HG02840 (cell line): ENCODE measurements around the gene SPATA21.

ENCODE experiments used
- ATAC-seq: cut with Tn5 transposase; IDR thresholded peaks from one replicate; pipeline ENCODE4 v1.9.1; 2021; ENCODE audit warnings: mild to moderate bottlenecking, moderate library complexity, moderate number of reproducible peaks; ENCODE audit not compliant: unreplicated experiment, low FRiP score

Gene SPATA21

DNA sequence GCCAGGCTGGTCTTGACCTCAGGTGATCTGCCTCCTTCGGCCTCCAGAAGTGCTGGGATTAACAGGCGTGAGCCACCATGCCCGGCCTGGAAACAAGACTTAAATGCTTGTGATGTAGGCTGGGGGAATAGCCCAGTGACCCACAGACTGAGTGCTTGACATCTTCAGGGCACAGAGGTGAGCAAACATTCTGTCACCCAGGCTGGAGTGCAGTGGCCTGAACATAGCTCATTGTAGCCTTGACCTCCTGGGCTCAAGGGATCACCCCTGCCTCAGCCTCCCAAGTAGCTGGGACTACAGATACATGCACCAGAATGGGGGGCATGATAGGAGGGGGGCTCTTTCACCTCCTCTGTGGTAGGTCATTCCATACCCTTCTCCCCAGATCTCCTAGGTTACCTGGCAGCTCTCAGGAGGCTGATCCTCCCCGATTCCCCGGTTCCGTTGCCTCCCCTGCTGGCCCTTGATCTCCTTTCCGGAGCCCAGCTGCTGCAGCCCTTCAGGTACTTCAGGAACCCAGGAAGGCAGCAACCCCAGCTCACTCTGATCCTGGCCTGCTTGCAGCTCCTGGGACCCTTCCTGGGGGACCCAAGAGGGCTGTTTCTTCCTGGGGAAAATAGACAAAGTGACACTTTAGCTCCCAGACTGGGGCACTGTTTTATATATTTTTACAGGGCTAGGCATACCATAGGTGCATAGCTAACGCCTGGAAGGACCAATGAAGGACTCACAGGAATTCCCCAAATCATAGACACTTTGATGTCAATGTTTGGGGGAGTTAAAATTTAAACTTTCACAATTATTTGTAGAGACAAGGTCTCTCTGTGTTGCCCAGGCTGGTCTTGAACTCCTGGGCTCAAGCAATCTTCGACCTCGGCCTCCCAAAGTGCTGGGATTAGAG, 11.8 kb downstream of the SPATA21 start:
- ATAC-seq, result no peak

DNA sequence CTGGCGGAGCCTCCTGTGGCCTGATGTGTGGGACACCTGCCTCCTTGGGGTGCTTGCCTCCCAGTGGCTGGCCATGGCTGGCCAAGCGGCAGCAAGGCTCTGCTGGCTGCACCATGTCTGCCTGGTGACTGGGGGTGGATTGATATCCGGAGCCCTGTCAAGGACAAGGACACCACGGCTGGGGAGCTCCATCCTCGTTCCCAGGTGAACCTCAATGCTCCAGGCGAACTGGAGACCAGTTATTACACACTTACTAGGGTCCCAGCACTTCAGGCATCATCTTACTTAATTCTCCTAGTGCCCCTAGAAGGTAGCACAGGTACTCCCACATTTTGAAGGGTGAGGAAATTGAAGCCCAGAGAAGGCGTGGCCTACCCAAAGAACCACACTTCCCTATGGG, 15.2 kb downstream of the SPATA21 start:
- no peak for ATAC-seq

DNA sequence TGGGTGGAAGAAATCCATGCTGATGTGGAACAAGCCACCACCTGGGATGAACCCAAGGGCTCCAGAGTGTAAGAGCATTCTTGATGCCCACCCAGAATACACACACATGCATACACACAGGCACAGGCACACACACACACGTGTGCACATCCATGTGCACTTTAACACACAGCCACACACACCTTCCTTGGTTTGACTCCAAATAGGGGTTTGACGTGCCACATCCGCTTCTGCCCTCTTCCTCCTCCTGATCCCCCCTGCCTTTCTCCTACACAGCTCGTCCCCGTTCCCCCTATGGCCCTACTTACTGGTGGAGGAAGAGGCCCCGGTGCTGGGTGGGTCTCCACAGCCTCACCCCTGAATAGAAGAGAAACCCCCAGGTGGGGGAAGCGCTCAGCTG, 16.0 kb downstream of the SPATA21 start:
- no peak for ATAC-seq

DNA sequence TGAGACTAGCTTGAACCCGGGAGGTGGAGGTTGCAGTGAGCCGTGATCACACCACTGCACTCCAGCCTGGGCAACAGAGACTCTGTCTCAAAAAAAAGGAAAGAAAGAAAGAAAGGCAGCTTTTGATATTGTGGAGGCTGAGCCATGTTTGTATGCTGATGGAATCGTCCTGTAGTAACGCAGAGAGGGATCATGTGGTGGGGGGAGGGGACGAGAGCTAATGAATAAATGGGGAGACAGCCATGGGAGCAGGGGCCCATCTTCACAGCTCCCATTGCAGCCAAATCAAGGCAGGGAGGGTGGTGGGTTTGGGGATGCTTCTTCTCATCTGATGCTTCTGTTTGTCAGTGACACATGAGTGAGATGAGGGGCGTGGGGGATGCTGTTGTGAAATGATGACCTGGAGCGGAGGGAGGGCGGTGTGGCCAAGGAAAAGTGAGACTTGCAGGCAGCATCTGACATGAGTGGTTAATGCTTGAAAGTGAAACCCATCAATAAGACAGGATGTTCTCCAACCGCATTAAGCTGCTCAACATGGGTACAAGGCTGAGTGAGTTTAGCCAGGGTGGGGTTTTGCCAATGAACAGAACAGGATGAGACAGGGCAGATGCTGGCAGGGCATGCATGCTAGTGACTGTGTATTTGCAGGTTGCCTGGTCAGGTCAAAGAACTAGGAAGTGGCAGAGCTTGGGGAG, 16.7 kb downstream of the SPATA21 start:
- ATAC-seq, result peak; percentile 67

DNA sequence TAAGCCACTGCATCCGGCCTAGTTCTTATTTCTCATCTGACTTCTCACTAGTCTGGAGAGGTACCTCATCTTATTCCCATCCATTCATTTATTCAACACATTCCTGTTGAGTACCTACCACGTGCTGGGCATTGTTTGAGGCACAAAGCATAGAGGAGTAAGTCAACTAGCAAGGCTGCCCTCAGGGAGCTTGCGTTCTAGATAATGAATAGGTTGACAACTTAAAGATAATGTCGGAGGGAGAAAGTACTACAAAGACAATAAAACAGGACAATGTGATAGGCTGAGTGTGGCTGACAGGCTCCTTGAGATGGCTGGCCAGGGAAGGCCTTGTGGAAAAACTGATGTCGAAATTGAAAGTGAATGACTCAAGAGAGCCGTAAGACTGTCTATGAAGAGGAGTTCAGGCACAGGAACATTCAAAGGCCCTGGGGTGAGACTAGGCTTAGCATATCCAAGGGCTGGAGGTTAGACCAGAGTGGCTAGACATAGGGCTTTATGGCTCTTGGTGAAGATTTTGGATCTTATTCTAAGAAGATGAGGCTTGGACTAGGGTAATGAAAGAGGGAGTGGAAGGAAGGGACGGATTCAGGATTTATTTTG, 18.3 kb downstream of the SPATA21 start:
- no peak for ATAC-seq

DNA sequence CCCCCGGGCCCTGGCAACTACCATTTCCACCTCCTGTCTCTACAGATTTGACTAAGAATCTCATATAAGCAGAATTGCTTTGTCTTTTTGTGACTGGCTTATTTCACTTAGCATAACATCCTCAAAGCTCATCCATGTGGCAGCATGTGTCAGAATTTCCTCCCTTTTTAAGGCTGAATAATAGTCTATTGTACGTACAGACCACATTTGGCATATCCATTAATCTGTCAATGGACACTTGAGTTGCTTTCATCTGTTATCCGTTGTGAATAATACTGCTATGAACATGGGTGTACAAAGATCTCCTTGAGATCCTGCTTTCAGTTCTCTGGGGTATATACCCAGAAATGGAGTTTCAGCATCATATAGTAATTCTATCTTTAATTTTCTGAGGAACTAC, 24.0 kb downstream of the SPATA21 start:
- ATAC-seq, result no peak

DNA sequence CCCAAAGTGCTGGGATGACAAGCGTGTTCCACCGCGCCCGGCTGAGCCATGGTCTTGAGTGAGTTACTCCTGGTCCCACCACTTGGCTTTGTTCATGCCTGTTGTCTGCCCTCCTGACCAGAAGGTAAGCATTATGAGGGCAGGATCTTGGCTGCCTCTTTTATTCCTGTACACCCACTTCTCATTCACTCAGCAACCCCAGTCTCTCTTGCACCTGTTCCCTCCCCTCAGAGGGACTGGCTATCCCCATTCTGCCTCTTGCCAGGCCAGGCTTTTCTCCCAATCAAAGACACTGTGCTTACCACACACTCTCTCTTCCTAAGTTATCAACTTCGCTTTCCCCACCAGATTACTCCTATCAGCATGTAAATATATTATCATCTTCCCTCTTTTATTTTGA, 26.4 kb downstream of the SPATA21 start:
- ATAC-seq, result no peak

DNA sequence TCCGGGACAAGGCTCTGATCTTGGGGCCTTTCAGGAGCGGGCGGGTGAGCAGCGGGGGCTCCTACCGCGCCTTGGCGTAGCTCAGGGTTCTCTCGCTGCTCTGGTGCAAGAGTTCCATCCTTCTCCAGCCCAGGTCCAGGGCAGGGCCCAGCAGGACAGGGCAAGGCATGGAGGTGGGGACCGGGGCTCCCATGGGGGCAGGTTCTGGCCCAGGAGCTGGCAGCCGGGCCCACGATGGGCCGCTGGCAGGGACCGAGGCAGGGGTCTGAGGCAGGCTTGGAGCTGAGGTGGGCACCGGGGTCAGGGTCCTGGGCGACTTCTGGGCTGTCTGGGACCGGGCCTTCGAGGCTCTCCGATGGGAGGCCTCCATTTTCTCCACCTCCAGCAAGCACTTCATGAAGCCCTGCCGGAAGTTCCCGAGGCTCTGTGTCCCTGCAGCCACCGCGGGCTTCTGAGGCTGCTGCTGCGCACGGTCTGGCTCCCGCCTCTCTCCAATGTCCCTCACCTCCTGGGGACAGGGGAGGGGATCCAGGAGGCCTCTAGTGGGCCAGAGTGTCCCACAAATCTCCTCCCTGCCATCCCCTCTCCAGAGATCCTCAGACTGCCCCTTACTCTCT, 27.6 kb downstream of the SPATA21 start:
- ATAC-seq, result no peak

DNA sequence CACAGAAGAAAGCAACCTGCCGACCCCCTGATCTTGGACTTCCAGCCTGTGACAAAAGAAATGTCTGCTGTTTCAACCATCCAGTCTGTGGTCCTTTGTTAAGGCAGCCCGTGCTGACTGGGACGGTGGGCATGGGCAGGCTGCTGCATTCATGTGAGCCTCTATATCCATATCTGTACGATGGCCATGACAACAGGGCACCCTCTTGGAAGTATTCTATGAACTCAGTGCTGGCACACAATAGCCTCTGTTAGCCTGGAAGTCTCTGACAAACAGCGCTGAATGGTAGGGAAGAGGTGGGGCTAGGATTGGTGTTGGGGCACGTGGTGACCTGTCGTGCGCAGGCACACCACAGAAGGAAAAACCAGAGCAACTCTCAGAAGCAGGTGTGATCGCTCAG, 30.4 kb downstream of the SPATA21 start:
- ATAC-seq, result no peak

DNA sequence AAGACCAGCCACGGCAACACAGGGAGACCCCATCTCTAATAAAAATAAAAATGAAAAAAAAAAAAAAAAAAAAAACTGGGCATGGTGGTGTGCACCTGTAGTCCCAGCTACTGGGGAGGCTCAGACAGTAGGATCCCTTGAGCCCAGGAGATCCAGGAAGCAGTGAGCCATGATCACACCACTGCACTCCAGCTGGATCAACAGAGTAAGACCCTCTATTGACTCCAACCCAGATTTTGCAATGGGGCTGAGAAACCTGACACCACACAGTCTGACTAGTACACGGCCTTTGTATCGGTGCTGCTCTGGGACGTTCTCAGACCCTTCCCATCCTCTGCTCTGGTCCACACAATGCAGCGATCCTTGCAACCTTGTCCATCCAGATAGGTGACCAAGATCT, 31.8 kb downstream of the SPATA21 start:
- ATAC-seq, result no peak

DNA sequence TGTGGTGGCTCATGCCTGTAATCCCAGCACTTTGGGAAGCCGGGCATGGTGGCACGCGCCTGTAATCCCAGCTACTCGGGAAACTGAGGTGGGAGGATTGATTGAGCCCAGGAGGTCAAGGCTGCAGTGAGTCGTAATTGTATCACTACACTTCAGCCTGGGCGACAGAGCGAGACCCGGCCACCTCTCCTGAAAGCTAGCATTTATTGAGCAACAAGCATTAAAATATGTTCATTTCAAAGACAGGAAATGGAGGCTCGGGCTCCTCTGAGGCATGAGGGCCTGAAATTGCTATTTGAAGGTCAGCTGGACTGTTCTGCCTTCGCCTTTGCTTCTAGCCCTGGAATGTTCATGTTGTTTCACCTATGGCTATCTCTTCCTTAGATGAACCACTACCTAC, 34.5 kb downstream of the SPATA21 start:
- ATAC-seq, result no peak

DNA sequence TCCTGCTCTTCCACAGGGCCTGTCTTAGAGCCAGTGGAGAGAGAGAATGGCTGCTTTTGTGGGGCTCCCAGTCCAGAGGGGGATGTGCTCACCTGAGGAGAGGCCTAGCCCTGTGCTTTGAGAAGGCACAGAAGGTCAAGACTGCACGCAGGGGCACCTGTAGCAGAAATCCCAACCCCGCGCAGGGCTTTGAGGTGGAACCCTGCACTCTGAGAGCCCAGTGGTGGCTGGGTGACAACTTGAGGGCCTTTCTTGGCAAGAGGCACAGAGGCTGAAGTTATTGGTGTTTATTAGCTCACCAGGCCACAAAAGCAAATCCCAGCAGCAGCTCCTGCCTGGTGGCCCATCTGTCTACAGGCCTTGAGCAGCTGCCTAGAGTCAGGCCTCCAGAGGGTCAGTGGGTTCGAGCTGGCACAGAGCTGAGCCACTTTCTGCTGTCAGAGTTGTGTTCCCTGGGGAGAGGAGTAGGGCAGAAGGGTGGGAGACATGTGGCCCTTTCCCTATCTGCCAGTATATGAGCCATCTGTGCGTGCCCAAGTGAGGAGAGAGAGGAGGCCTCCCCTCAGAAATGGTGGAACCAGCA, 38.8 kb downstream of the SPATA21 start:
- no peak for ATAC-seq

DNA sequence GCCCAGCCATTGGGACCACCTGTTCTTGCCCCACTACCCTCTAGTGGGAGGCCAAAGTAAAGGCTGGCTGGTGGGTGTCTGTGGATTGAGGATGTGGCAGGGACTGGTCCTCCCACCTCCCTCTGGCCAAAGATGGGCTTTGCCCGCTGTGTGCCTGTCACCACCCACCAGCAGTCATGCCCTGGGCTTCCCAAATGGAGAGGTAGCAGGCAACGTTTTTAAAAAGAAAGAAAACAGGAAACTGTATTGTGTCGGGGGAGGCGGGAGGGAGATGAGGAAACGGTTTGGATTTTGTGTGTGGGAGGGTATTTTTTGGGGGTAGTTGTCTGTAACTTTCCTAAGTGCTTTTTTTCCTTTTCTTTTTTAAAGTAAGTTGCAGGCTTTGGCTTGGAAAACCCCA, 40.1 kb downstream of the SPATA21 start:
- ATAC-seq, result no peak

DNA sequence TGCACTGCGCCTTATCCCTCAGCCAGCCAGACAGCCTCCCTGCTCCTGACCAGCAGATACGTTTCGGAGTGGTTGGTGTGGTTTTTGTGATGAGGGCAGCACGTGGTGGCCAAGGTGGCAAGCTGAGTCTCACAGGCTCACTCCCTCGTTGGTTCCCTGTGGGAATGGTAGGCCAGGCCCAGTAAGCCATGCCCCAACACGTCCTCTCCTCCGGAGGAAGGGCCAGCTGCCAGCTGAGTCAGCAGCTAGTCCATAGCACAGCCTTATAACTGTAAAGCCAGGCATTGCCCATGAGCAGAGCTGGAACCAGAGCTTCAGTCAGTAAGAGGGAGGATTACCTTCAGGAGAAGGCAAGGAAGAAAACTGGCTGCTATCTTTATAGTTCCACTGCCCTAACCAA, 40.6 kb downstream of the SPATA21 start:
- no peak for ATAC-seq

DNA sequence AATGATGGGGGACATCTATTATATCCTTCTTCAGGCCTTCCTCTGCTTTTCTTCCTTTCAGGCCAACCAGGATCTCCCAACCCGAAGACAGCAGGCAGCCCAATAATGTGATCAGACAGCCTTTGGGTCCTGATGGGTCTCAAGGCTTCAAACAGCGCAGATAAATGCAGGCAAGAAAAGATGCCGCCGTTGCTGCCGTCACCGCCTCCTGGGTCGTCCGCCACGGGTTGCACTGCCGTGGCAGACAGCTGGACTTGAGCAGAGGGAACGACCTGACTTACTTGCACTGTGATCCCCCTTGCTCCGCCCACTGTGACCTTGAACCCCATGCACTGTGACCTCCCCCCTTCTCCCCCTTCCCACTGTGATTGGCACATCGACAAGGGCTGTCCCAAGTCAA, 42.2 kb downstream of the SPATA21 start:
- no peak for ATAC-seq

DNA sequence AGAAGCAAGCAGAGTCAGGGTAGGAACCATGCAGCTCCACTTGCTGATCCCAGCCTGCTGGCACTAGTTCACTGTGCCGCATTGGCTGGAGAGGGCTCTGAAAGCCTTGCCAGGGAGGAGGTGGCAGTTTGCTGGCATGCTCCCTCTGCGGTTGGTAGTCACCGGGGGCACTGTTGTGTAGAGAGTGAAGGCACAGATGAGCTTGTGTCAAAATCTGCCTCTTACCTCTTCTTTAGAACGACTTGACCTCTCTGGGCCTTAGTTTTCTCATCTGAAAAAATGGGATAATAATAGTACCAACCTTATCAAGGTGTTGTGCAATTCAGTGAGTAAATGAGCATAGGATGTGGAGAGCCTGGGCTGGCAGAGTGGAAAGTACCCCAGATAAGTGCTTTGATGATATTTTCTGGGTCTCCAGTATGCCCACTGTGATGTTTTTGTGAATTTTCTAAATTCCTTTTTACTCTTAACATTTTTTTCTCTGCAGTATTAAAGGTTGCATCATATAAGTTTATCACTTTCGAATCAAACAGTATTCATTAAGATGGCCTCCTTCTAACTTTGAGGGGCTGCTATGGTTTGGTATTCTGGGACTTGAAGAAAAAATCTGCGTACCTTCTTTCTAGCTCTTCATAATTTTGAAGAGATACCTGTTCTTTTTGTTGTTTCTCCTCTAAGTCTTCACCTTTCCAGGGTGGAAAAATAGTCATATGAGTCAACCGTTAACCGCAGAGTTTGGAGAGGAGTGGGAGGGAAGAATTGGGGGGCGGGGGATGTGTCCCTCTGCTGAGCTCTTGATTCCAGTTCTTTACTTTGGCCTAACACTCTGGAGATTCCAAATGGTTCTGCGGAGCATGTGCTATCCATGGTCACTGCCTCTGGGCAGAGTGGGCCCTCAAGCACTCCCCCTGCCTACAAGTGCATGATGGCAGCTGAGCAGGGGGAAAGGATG, 43.4 kb downstream of the SPATA21 start:
- ATAC-seq, result no peak

DNA sequence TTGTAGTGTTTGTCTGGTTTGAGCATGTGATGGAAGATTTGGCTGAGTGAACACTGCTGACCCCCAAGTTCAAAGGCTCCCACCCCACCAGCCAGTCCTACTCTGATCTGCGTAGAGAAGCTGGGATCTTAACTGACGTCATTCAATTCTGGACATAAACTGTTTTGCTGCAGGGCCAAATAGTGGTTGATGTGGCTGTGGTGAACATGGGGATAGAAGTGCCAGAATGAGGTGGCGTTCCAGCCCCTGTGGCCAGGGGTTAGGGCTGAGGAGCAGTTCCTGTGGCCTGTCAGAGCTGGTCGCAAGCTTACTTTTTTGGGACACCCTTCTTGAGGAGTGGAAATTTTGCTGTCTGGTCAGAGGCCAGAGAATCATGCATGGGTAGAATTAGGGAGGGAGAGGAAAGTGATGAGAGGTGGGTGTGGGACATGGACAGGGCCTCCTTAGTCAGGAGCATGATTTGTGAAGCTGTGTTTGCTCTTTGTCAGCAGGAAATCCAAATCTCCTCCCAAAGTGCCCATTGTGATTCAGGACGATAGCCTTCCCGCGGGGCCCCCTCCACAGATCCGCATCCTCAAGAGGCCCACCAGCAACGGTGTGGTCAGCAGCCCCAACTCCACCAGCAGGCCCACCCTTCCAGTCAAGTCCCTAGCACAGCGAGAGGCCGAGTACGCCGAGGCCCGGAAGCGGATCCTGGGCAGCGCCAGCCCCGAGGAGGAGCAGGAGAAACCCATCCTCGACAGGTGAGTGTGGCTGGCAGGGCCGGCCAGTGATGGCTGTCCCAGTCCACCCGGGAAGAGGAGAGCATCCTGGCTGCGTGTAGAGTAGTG, 44.3 kb downstream of the SPATA21 start:
- no peak for ATAC-seq

DNA sequence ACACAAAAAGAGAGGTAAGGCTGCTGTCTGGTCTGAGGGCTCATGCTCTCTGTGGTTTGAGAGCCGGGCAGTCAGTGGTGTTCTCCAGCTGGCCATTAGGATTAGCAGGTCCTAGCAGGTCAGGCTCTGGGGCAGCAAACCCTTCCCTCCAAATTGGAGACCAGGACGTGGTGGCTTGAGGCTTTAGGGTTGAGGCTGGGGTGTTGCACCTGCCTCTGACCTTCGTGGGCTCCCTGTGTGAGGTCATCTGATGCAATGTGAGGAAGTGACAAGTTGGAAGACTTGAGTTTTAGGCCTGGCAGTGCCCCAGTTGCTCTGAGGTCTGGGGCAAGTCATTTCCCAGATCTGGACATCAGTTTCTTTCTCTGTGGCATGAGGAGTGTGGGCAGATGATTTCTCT, 45.8 kb downstream of the SPATA21 start:
- no peak for ATAC-seq
